Activated CD4-positive, alpha-beta T cell treated with anti-CD3 and anti-CD28 coated beads, Interleukin-2, Interleukin-6, amounts not matched to agents 100 ng/mL and 50 ng/mL, durations not matched to agents 16 hours and 8 hours (primary cell): Measurements from ENCODE around the gene NPR2.

Experiments
- DNase-seq: peaks from one replicate; pipeline ENCODE4 v3.0.0-alpha.2; 2020

NPR2 gene

DNA sequence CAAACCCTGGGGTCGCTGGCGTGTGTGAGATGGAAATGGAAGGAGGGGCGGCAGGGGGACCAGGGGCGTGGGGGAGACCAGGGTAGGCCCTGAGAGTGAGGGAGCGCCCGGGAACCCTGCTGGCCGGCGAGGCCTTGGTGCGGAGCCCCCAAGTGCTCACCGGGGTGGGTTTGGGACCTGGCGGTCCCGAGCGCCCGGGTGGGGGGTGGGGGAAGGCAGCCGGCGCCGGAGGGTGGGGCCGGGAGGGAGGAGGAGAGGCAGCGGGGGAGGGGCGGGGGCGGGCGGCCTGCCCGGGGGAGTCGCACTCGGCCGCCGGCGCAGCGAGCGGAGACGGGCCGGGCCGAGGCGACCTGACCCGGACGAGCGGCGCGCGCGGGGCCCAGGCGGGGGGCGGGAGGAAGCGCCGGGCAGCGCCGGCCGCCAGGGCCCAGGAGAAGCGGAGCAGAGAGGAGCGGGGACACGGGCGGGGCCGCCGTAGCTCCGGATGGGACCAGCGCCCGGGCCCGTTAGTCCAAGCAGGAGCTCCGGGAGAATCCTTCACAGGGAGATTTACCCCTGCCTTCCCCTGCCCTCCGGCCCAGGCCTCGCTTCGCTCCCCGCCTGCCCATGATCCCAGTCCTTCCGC lies at the start of gene NPR2:
NPR2 (plus strand) TSS at position 295 of the 625 bp plus-strand sequence. CDS start 818 bp downstream, outside the sequence.
- DNase-seq = no peak

DNA sequence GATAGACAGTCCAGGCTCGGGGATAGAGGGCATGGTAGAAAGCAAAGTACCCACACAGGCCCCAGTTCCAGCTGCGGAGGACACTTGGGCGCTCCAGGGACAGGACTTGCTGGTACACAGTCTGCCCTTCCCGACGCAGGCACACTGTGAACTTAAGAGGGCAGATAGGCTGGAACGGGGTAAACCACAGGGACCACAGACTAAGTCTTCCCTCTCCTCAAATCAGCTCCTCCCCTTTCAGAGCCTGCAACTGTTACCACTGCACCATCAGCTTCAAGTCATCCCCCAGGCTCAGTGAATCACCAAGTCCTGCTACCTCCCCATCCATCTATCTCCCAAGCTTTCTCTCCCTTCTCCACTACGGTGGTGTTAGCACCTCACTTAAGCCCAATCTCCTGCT lies 49.7 kb upstream of the NPR2 start:
- DNase-seq = no peak

DNA sequence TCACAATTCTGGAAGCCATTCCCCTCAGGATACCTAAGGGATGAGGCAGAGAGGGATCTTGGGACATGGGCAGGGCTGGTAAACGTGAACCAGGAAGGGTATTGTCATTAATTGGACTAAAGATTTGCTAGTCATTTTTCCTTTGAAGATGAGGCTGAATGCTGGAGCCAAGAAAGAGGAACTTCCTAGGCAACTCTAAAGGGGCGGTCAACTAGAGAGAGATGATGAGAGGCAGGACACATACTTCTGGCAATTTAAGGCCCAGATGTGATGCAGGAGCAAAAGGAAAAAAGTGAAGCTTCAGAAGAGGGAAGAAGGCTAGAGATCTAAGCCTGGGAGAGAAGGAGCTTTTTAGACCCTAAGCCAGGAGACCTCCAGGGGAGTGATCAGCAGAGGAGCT lies 47.9 kb upstream of the NPR2 start:
- DNase-seq = no peak

DNA sequence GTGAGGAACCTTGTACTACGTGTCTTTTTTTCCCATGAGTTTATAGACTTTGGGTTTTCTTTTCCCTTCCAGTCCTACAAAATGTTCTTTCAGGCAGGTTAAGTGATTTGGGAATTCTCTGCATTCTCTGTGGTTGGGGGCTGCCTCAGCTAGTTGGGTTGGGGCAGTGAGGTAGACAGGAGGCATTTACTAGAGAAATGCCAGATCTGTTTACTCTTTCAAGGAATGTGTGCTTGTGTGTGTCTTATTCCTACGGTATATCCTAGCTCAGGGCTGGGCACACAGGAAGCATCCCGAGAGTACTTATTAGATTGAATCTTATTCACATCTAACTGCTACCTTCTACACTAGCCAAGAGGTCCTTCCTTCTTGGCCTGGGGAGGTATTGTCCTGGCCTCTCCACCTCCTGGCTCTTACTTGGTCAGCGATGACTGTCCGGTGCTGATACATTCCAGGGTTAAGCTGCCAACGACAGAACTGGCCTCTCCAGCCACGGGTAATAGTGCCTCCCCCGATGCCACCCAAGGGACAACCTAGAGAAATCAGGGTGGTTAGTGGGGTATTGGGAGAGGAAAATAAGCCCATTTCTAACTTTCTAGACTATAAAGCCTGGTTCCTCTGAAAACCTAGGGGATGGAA lies 47.4 kb upstream of the NPR2 start:
- DNase-seq = no peak

DNA sequence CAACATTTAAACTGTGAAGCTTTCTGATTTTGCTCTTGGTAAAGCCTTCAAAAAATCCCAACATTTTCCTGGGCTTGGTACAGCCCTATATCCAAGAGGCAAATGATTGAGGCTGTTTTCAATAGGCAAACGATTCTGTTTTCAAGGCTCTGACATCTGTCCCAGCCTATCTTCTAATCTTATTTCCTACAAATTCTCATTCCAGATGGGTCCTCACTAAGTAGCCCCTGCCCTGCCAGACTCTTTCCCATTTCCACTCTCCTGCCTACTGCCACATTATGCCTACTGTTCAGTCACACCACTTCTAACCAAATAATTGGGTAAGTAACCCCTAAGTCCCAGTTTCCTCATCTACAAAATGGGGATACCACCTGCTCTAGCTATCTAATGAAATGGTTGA lies 45.8 kb upstream of the NPR2 start:
- DNase-seq = no peak

DNA sequence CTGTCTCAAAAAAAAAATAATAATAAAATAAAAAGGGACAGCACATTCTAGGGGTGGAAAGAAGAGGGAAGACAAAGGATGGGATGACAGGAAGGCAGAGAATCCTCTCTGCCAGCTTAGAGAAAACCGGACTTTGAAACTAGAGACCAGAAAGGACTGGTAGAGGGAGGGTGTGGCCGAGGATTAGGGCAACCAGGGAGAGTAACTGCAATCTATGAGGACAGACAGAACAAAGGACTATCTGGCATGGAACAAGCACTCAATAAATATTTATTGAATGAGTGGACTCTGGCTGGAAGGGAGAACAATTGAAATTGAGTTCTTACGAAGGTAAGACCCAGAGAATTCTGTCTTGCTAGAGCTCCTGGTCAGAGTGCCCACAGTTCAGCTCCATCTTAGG lies 44.8 kb upstream of the NPR2 start:
- no peak for DNase-seq

DNA sequence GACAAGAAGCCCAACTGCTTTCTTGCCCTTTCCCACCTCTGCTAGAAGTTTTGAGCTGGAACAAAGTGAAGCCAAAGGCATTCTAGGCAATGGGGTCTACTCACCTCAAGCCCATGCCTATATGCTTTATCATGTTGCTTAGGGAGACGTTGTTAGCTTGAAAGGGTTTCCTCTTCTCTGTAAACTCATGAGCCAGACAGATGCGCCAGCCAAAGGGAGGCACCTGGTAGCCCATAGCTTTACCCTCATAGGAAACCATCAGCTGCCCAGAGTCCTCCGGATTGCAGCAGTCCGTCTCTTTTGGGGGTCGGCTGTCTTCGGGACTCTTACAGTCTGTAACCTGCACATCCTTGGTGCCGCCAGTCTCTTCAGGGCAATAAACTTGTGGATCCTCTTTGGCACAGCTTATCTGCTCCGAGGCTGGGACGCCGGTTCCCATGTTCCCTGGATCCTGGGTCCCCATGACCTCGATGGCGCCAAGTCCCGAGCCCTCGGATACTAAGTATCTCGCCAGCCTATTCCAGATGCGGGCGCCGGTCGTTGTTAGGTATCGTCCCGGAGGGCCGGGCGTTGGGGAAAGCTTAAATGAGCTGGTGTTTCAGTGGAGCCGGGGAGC lies 43.0 kb upstream of the NPR2 start:
- DNase-seq = no peak

DNA sequence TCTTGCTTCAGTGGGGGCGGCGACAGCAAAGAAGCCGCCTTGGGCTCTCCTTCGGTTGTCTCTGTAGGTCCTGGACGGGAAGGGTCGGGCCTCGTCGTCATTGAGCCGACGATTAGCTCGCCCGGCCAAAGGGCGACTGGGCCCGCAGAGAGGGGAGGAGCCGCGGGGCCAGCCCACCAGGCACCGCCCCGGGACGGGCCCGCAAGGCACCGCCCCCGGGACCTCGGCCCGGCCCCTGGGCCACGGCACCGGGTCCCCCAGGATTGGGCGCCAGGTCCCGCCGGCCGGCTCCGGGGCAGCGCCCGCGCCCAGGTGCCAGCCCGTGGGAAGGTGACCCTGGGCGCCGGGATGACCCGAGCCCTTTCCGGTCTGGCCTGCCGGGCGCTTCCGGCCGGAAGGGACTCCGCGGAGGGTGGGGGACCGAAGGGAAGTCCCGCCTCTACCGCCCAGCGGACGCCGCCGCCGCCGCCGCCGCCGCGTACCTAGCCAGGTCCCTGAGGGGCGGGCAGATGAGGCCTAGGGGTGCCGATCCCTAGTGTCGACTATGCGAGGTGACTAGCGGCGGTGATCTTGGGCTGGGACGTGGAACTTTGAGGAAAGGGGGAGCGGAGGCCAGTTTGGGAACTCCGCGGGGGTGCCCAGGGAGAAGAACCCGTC lies 42.4 kb upstream of the NPR2 start, which contains the start of the genes GBA2 and RGP1:
GBA2 (minus strand) TSS at position 371 of the 657 bp plus-strand sequence. CDS start 524 bp downstream, outside the sequence.
RGP1 (plus strand) TSS at position 430 of the 657 bp plus-strand sequence. CDS start 469 bp downstream, outside the sequence.
- DNase-seq = peak; percentile 83

DNA sequence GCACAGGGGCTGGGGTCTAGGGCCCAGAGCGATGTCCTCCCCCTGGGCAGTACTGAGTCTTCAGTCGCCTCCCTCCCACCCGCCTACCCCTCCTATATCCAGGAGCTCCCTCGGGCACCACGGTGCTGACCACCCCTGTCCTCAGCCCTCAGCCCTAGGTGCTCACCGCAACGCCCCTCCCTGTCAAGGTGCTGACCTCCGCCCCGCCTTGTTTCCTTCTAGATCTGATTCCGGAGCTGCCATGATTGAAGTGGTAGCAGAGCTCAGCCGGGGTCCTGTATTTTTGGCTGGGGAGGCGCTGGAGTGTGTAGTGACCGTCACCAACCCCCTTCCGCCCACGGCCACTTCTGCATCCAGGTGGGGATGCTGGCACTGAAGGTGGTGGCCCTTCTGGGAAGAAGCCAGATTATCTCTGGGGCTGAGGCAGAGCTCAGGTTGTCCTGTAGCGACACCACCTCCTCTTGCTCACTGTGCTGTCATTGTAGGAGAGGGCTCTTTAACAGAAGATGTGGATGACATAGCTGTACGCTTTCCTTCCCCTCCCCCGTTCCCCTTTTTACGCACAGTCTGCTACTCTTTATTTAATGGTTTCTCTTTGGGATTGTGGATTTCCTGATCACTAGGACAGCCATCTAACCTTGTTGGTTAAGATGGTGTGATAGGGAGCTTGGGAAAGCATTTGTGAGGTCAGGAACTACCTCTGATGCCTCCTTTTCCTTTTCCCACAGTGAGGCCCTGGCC lies 41.7 kb upstream of the NPR2 start:
- peak; percentile 50 for DNase-seq

DNA sequence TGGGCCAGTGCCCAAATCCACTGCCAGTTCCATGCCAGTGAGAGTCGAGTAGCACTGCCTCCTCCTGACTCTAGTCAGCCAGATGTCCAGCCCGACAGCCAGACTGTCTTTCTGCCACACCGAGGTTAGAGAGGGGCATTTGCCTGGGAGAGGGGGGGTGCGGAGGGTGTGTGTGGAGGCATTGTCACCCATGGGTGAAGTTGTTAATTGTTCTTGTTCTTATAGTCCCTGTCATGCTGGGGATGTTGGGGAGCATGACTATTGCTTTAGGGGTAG lies 41.2 kb upstream of the NPR2 start:
- DNase-seq = no peak

DNA sequence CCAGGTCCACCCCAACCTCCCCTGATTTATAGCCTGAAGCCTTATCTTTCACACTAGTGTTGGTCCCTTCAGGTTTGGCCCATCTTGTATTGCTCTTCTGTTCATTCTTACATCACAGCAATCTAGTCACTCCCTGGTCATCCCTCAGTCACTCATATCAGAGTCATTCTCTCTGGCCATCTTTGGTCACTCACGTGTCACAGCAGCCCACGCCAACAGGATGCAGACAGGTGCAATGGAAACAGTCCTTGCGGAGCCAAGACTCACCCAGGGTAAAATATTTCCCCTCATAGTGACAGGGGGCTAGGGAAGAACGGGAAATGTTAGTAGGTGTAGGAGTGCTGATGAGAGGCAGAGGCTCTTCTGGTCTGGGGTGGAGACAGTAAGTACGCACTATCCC lies 37.9 kb upstream of the NPR2 start:
- DNase-seq = no peak

DNA sequence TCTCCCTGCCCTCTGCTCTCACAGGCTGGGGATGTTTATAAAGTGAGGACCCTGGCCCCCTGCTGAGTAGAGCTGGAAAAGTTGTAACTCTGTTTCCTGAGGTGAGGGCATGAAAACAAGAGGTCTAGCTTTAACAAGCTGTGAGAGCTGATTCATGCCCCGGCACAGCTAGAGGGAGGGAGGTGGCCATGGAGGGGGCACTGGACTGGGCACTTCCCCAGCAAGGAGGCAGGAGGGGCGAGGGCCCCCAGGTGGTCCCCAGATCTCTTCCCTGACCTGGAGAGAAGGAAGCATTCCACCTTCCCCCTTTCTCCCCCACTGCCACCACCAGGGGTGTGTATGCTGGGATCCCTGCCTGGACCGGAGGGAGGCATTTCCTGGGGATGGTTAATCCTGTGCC lies 37.1 kb upstream of the NPR2 start, which contains the start of gene MSMP:
MSMP (minus strand) TSS at position 13 of the 400 bp plus-strand sequence. CDS start 147 bp downstream, outside the sequence.
- no peak for DNase-seq

DNA sequence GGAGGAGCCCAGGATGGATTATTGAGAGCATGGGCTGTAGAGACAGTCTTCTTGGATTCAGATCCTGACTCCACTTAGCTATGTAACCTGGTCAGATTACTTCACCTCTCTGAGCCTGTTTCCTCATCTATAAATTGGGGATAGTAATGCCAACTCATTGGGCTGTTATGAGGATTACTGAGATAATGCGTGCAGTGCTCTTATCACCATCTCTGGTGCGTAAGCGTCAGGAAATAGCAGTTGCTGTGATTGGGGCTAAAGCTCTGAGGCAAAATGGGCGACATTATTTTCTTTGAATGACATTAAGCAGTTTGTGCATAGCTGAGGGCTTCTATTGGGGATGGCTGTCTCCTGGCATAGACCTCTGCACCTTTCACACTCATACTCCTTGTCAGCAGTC lies 36.3 kb upstream of the NPR2 start:
- no peak for DNase-seq

DNA sequence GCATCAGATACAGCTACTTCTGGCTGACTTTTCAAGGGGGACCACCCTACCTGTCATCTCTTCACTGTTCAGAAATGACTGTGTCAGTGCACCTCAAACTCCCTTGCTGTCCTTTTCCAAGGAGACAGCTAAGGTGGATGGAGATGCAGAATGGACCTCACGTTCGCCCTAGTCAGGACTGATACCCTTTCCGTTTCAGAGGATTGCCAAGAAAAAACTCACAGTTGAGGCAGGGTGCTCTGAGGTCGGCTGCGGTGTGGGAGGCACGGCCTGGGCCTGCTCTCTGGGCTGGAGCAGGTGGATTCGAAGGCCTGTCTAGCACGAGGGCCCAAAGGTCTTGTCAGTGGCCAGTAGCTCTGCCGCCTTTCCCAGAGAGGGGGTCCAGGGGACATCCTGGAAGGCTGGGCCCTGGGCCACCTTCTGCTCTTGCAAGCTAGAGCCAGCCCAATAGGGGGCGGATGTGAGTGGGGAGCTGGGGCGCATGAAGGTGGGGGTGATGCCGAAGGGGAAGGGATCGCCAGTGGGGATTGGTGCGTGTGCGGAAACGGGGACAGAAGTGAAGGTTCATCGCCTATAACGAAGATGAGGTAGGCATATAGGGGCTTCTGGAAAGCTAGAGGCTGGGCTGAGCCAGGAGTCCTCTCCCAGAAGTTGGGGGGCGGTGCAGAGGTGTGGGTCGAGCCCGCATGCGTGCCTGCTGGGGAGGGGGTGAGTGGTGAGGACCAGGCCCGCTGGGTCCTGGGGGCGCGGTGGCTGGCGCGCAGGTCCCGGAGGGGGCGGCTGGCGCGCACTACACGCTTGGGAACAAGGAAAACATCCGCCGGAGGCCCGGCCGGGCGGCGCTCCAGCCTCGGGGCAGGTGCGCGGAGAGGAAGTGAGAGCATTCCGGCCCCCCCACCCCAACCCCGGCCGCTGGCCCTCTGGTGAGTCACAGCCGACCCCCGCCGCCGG lies 34.8 kb upstream of the NPR2 start:
- DNase-seq = peak; percentile 90

DNA sequence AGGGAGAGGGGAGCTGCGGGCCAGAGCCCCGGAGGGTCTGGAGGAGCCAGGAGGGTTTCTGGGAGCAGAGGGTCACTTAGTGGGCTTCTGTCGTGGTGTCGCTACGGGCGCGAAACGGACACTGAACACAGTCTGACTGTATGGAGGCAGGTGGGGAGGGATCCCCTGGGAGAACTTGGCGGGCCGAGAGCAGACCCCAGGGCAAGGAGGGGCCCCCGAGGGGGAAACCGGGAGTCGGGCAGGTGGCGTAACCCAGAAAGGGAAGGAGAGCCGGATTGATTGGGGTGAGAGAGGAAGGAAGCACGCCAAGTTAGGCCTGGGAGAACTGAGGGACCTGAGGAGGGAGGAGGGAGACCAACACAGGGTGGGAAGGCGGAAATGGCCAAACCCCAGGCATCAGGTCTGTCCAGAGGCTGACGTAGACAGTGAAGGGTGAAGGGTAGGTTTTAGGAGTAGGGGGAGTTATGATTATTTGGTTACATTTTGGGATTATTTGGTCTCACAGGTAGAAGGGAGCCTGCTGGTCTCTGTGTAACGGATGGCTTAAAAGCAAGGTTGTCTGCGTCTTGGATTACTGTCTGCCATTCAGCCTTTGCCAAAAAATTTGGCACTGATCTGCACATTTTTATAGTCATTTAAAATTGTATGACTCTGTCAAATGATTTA lies 34.0 kb upstream of the NPR2 start:
- DNase-seq = peak; percentile 50

DNA sequence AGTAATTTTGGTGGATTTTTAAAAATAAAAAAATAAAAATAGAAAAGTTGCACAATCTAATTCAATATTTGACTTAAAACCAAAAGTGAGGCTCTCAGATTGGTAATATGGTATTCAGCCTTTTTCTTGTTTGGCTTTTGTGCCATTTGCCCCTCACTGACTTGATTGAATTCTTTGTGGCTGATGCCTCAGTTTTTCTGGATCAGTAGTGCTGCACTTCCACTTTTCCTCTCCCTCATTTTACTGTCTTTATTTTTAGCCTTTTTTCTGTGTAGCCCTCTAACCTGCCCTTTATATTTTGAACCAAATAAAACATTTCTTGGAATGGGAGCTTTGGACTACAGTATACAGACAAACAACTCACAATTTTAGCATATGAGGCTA lies 33.5 kb upstream of the NPR2 start:
- DNase-seq = no peak

DNA sequence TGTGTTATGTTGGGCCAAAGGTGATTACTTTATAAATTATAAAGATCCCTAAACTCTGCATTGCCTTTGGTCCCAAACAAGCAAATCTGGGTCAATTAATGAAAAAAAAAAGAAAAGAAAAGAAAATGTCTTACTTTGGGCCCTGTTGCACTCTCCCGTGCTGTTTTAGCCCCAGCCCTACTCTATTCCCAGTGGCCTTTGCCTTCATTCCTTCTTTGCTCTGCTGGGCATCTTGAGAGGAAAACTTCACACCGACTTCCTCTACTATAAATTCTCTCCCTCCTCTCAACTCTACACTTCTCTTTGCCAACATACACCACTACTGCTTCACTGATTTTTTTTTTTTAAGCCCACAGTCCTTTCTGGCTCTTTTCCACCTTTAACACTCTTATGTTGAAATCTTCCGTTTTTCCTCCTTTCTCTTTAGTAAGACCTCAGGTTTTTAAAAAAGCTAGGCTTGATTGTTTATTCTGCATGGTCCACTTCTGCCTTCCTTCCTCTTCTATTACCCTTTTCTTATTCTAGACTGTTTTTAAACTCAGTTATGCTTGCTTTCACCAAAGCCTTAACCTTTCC lies 32.8 kb upstream of the NPR2 start:
- no peak for DNase-seq

DNA sequence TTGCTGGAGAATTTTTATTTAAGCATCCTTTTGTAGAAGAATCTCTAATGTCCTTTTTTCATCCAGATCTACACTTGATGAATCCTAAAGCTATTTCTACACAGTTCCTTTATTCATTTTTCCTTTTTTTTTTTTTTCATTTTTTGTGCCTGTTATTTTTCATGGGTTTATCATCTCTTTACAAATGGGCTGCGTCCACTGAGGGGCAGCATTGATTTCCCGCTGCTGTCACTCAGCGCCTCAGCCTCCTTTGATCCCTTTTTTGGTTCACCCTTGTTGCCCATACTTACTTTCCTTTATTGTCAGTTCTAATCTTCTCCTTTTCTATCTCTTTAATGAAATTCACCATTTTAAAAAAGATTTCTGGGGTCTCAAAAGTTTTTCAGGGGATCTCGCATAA lies 31.6 kb upstream of the NPR2 start:
- DNase-seq = no peak

DNA sequence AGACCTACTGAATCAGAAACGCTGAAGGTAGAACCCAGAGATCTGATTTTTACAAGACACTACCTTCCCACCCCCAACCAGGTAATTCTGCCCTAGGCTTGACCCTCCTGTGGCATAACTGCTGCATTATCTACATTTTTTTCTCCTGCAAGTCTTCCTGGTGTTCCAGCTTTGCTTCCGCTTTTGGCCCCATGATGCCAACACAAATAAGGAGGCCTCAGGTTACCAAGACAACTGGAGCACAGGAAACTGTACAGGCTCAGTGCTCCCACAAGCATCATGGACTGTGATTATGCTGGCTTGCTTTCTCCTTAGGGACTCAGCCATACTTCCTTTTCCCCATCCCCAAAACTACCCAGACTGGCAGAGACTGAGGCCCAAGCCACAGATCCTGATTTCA lies 30.7 kb upstream of the NPR2 start:
- no peak for DNase-seq

DNA sequence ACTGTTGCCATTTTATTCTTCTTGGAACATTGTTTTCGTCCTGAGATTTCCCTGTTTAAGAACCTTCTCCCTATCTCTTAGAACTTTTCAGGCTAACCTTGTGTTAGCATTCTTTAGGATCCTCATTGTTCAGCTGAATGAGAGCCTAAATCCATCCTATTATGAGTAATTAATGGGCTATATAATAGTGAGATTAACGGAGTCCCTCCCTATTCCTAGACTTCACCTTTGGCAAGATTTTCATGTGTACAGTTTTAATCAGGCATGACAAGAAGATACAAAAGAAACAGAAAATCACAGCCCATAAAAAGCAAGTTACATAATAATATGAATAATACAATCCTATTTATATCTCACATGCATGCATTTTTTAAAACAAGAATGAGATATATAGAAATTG lies 28.2 kb upstream of the NPR2 start:
- DNase-seq = no peak

DNA sequence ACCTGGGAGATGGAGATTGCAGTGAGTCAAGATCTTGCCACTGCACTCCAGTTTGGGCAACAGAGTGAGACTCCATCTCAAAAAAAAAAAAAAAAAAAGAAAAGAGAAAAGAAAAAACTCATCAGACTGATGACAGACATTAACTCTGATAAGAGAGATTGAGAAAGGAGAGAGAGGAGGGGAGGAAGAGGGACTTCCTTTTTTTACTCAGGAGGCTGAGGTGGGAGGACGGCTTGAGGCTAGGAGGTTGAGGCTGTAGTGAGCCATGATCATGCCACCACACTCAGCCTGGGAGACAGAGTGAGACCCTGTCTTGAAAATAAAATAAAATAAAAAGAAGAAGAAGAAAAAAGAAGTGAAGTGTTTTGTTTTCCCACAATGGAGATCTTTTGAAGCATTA lies 27.6 kb upstream of the NPR2 start:
- DNase-seq = no peak
